GM12872 (cell line): Measurements from ENCODE around the gene SBNO1.

Experiments
- CTCF ChIP-seq: IDR thresholded peaks from 3 replicates; pipeline ENCODE4 v1.5.1; 2011; ENCODE audit warnings: low read depth, mild to moderate bottlenecking, low read length, moderate library complexity; ENCODE audit not compliant: insufficient read depth

SBNO1 gene

GRCh38 chr12:123389560-123390351, 25.1 kb upstream of the SBNO1 start:
- TF ChIP-seq CTCF = no peak

DNA sequence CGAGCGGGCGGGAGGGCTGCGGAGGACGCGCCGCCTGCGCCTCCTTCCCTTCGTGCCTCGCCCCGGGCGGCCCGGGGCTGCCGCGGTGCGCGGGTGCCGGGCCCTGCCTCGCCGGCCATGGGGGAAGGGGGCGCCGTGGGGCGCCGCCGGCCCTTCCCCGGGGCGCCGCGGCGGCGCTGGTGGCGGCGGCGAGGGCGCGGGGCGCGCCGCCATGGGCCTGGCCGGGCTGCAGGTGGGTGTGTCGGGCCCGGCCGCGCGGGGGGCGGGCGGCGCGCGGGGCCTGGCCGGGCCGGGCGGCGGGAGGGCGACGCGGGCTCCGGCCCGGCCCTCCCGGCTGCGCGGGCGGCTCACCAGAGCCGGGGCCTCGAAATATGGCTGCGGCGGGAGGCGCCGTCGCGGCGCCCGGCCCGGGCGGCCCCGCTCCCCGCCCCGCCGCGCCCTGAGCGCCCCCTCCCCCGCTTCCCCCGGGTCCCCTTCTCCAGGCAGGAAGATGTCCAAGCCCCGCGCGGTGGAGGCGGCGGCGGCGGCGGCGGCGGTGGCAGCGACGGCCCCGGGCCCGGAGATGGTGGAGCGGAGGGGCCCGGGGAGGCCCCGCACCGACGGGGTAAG, 24.4 kb upstream of the SBNO1 start:
- TF ChIP-seq CTCF = no peak

DNA sequence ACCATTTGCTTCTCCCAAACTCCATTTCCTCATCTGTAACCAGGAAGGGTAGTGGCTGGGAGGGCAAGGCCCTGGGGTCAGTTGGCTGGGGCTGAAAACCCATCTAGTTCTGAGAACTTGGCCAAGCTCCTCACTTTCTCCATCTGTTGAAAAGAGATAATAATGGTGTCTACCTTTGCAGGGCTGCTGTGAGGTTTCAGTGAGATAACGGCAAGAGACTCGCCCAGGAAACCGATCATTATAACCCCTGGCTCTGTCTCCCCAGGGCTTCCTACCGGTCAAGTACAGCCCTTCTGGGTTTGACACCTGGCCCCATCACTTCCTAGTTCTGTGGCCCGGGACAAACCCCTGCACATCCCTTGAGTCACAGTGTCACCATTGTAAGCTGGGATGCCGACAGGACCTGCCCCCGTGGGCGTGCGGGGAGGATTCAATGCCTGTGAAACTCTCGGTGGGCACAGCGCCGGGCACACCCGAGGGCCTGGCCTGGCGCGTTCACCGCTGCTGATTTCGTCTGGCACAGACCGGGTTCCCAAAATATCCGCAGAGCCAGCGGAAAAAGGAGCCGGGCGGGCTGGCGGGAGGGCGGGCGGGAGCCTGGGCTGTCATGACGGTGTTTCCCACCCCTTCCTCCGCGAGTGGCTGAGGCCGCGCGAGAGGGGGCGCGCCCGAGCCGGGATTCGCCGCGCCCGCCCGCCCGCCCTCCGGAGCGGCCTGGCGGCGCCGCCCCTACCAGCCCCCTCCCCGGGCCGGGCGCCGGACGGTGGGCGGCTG, 23.7 kb upstream of the SBNO1 start:
- TF ChIP-seq CTCF = no peak

GRCh38 chr12:123387508-123388176, 23.0 kb upstream of the SBNO1 start:
- TF ChIP-seq CTCF = no peak

GRCh38 chr12:123384994-123385376, 20.3 kb upstream of the SBNO1 start:
- TF ChIP-seq CTCF = no peak

GRCh38 chr12:123384318-123384993, 19.8 kb upstream of the SBNO1 start:
- peak; percentile 27; the same call in 1 of the 3 replicates for TF ChIP-seq CTCF
